Epidermal melanocyte (primary cell): ENCODE measurements around the gene NEK11.

Source experiments
- DNase-seq: peaks from one replicate; pipeline ENCODE4 v3.0.0; 2011; ENCODE audit warnings: low spot score; ENCODE audit not compliant: insufficient read length

The NEK11 gene, protein sequence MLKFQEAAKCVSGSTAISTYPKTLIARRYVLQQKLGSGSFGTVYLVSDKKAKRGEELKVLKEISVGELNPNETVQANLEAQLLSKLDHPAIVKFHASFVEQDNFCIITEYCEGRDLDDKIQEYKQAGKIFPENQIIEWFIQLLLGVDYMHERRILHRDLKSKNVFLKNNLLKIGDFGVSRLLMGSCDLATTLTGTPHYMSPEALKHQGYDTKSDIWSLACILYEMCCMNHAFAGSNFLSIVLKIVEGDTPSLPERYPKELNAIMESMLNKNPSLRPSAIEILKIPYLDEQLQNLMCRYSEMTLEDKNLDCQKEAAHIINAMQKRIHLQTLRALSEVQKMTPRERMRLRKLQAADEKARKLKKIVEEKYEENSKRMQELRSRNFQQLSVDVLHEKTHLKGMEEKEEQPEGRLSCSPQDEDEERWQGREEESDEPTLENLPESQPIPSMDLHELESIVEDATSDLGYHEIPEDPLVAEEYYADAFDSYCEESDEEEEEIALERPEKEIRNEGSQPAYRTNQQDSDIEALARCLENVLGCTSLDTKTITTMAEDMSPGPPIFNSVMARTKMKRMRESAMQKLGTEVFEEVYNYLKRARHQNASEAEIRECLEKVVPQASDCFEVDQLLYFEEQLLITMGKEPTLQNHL

DNA sequence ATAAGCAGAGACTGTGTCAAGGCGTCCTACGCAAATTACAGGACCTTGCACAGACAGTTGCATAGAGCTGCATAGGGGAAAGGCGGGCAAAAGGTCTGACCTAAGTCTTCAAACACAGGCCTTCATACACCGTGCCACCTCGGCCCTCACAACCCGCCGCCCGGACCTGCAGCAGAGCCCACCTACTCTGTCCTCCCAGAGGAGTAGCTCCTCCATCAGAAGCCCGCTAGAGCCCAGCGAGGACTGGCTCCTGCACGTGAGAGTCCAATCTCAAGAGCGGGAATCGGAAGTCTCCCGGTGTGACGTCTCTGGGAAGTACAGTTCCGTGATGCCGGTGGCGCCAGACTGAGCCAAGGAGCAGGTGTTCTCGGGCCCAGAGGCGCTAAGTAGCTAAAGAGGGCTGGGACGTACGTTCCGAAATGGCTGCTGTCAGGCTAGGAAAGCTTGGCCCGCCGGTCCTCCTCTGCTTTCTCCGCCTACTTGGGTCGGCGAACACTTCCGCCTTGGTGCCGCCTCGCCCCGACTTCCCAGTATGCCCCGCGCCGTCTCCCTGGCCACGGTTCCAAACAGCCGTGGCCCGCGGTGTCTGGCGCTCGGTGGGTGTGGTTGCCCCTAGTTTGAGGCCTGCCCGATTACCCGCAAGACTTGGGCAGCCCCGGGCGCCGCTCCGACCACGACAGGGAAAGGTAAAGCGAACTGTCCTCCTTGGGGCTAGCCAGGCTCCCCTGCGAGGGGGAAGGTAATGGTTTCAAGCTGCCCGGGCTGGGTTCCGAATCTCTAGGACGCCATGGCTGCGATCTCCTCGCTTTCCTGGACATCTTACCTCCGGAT, at the start of gene NEK11, which contains the start of gene ASTE1:
Gene NEK11 (plus strand): TSS at position 557 of the 831 bp plus-strand sequence. CDS start 2,832 bp downstream, outside the sequence.
Gene ASTE1 (minus strand): TSS at position 505 of the 831 bp plus-strand sequence. CDS start 1,519 bp downstream, outside the sequence.
- peak; percentile 45 for DNase-seq

DNA sequence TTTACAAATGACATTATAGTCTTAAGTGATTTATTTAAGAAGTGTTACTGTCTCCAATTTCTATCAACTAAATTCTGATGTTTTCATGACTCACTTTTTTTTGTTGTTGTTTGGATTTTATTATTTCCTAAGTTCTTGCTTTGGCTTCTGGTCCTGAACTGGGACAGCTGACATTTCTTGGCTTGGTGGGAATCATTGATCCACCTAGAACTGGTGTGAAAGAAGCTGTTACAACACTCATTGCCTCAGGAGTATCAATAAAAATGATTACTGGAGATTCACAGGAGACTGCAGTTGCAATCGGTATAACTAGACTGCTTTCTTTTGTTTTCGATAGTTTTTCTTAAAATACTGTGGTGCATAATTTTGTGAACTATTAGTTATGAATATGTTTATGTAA, 47.6 kb upstream of the NEK11 start:
- no peak for DNase-seq

DNA sequence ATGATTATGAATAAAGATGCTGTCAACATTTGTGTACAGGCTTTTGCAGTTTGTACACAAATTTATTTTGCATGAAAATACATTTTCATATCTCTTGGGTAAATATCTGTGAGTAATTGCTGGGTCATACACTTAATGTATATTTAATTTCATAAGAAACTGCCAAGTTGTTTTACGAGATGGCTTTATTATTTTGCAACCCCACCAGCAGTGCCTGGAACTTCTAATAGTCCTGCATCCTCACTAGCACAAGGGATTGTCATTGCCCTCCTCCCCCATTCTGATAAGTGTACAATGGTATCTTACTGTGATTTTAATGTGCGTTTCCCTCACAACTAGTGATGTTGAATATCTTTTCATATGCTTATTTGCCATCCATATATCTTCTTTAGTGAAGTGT, 45.2 kb upstream of the NEK11 start:
- DNase-seq, result no peak

DNA sequence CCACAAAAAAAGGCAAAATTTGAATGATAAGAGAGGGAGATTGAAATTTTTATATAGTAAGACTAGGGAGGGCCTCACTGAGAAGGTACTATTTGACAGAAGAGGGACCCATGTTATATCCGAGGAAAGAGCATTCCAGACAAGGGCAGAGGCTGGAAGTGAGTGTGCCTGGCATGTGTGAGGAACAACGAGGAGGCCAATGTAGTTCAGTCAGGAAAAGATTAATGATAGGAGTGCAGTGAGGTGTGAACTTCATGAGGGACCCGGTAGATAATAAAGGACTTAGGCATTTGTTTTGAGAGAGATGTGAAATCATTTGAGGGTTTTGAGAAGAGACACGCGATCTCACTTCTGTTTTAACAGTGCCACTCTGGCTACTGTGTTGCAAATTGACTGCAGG, 36.4 kb upstream of the NEK11 start:
- DNase-seq, result no peak

DNA sequence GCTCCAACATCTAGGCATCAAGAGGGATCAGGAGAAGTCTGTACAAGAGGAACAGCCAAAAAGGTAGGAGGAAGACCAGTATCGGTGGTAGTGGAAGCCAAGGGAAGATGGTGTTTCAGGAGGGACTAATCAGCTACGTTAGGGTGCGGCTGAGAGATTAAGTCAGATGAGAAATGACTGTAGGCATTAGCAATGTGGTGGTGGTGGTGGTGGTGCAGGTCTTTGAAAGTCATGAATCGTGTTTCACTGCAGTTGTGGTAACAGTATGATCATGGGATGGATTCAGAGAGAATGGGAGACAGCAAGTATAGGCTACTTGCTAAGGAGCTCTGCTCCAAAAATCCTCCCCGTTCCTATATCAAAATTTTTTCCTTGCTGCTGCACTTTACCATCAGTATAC, 35.6 kb upstream of the NEK11 start:
- DNase-seq, result no peak

DNA sequence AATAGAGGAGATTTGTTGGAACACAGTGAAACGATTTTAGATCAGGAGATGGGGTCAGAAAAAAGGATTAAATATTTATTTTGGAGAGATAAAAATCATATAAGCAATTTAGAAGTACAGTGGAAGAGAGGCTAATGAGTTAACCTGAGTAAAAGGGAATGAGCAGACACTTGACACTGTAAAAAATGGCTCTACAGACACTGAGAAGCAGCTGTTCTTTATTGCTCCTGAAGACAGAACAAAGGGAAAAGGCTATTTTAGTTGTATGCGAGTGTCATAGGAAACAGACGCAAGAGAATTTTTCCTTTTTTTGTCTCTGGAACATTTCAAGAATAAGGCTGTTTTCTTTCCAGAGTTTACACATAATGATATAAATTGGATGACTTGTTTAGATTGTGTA, 34.3 kb upstream of the NEK11 start:
- DNase-seq, result no peak

DNA sequence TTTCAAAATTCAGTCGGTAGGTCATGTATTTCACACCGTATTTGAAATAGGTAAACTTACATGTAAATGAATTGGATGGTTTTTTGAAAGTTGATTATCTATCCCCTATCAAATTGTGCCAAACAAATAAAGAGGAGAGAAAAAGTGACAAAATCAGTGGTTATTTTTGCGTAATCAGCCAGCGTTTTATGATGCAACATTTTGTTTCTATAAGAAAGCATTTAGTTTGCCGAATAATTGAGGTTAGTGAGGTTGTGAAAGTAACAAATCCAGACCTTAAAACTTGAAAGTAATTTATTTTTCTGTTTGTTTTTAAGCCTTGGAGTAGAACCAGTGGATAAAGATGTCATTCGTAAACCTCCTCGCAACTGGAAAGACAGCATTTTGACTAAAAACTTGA, 29.4 kb upstream of the NEK11 start:
- no peak for DNase-seq

DNA sequence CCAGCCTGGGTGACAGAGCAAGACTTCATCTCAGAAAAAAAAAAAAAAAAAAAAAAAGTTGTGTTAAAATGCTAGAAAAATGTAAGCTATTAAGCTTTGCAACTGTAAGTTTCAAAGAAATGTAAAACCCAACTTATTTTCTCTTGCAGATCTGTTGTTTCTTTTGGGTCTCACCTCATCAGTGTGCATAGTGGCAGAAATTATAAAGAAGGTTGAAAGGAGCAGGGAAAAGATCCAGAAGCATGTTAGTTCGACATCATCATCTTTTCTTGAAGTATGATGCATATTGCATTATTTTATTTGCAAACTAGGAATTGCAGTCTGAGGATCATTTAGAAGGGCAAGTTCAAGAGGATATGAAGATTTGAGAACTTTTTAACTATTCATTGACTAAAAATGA, 25.6 kb upstream of the NEK11 start:
- no peak for DNase-seq

DNA sequence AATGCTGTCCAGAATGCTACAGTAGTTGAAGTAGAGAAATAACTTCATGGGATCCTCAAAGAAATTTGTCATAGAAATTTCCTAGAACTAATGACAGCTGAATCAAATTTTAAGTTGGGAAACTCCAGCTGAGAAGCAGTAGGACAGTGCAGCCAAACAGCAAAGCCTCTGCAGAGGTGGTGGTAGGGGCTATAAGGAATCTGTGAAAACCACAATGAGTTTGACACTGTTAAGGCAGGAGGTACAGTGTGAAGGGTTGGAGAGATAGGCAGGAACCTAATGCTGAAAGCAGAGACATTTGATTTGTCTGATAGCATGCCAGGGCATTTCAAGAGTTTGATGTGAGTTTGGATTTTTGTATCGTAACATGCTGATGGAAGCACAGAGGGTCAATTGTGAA, 22.1 kb upstream of the NEK11 start:
- no peak for DNase-seq

DNA sequence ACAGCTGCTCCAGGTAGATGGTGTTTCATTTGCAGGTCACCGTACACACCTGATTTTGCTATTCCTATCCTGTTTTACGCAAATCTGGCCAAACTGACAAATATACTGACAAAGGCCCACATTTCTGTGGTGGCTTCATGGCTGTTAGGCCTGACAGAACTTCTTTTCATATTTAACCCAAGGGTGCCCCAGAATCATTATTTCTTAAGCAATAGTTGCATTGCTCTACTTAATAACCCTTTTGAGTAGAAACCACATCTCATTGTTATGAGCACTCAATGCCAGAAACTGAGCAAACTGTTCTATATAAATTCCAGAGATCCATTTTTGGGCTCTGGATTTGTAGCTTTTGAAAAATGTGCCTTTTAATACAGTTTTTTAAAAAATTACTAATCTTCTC, 19.4 kb upstream of the NEK11 start:
- DNase-seq, result no peak

DNA sequence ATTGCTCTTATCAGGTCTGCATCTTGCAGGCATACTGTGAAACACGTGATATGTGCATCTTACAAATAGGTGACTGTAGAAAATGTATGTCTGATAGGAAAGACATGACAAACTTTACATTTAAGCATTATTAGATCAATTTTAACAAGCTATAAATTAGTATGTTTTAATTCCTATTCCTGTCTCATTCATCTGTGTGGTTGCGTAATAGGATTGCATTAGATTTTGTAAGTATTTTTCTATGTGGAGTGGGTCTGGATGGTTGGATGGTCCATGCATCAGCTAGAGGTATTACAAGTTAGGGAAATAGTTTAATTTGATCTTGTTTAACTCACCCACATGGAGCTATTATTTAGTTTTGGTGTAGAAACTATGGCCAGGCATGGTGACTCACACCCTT, 18.9 kb upstream of the NEK11 start:
- no peak for DNase-seq

DNA sequence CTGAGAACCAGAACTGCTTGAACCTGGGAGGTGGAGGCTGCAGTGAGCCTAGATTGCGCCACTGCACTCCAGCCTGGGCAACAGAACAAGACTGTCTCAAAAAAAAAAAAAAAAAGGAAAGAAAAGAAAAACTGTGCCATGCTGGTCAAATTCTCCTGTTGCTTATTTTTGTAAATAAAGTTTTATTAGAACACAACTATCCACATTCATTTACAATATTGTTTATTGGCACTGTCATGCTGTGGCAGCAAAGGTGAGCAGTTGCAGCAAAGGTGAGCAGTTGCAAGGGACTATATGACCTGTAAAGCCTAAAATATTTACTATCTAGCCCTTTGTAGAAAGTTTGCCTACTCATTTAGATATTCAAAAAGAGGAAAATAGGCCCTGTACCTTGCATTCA, 18.4 kb upstream of the NEK11 start:
- no peak for DNase-seq

DNA sequence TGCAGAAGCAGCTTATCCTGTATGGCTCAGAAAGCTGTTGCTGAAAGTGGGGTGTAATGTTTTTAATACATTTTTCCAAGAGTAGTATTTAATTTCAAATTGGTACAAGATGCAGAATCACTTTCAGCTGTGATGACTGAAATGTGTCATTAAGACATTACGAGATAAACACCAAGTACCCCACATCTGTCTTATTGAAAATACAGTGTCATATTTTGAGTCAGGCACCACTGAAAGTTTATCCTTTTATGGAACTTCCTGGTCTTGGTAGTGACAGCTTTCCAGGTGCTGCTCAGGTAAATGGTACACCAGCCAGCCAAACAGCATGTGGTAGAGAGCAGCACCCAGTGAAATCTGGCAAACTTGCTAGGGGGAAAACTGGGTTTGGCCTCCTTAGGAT, 17.0 kb upstream of the NEK11 start:
- DNase-seq, result no peak

DNA sequence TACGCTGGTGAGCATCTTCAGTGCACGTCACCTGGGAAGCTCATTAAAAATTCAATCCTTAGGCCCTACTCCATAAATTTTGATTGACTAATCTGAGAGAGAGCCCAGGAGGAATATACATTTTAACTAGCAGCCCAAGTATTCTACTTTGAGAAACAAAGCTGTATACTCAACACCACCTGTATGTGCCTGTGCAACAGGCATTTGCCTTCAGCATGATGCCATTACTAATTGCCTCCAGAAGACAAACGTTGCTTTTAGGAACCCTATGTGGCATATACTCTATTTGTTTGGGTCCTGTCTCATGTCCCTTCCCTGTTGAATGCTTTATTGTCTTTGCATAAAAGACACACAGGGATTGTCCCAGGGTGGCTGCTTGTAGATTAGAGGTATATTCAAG, 7.7 kb upstream of the NEK11 start:
- no peak for DNase-seq

DNA sequence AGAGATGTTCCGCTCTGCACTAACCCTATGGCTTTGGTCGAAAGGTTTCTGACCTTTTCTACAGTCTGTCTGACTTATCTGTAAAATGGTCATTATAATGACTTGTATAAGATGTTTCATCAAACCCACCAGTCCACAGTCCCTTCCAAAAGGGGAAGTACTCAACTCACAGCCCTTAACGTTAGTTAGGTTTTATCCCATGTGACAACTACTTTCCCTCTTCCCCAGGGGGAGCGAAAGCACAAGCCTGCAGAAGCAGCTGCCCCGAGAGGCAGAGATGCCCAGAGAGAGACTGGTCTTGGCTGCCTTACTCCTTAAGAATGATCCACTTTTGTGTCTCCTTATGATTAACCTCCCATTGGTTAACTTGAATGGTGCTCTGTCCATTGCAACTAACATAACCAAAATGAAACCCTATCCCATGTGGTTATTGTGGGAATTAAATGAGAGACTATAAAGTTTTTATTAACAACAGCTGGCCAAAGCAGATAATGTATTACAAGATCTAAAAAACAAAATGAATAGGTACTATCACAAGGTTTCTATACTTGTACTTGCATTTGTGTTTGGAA, 6.5 kb upstream of the NEK11 start:
- DNase-seq, result no peak

DNA sequence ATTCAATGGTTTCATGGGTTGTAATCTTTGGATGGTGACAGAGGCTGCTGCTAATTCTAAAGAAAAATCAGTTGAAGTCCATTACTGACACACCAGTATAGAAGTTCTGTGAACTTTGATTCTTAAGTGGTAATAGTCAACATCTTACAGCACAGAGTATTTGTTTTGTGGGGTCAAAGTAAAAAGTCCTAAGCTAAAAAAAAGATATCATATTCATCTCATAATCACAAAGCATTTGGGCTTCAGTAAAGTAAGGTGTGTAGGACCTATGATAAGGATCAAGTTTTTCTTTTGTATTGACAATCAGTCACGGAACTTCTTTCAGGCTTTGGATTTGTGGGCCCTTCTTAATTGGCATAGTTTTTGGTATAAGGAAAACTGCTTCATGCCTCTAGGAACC, 1.1 kb upstream of the NEK11 start:
- no peak for DNase-seq

DNA sequence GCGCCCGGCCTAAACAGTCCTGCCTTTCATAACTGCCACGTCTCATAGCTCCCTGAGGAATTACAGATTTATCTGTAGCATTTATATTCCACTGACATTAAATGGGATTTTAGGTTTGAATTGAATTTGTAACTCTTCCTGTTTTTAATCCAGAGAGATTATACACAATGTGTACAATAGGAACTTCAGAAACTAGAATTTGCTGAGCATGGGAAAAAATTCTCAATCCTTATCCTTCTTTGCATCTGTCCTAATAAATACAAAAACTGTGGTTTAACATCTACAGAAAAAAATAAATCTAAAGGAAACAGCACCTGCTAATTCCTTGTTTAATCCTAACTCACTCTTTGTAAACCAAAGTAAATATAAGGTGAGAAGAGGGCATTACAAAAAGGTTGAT, 2.2 kb downstream of the NEK11 start:
- DNase-seq, result no peak

DNA sequence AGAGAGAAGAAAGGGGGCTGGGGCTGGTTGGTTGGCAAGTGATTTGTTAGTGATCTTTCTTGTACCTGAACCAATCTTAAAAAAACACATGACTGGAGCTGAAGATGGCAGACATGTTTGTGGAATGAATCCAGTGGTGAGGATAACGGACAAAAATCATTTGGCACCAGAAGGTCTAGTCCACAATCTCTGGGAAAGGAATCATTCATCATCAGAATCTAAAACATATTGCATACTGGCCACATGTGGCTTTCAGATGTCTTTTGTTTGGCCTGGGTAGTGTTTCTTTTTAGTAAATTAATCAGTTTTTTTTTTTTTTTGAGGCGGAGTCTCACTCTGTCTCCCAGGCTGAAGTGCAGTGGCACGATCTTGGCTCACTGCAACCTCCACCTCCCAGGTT, 5.0 kb downstream of the NEK11 start:
- DNase-seq, result no peak

DNA sequence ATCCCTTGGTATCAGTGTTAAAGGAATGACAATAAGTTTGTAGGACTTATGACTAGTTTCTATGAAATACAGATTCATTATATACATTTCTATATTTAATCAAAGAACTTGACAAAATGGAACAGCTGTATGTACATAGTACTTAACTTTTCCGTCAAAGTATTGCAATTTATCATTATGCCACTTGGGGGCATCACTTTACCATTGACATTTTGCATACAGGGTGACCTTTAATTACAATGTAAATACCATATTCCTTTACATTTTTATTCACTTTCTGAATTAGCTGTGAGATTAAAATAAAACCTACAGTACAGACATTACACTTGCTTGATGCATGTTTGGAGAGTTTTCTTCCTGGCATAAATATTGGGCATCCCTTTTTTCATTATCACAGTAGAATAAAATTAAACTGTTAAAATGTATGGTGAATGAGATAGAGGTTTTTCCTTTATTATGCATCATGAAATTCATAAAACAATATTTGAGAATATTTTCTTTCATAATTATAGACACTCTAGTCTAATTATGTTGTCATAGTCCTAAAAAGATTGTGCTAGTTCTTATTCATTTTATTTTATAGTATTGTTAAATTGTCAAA, 6.9 kb downstream of the NEK11 start:
- DNase-seq, result no peak

DNA sequence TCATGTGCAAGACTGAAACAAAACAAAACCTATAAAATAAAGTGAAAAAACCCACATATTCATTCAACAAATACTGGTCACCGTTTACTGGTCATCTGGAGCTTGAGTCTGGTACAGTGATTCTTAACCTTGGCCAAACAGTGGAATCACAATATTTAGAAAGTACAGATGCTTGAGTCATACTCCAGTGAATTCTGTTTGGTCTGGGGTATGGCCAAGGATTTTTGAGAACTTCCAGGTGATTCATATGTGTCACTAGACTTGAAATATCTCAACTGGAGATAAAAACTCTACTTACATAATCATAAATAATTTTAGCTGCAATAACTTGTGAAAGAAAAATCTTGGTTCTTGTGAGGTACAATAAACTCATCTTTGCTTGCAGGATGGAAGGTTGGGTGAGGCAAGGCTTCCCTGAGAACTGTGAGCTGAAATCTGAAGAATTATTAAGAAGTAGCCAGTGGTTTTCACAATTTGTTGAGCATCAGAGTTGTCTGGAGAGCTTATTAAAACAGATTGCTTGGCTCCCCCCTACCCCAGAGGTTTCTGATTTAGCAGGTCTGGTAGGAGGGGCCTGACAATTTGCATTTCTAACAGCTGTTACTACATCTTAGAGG, 9.6 kb downstream of the NEK11 start:
- DNase-seq, result no peak

DNA sequence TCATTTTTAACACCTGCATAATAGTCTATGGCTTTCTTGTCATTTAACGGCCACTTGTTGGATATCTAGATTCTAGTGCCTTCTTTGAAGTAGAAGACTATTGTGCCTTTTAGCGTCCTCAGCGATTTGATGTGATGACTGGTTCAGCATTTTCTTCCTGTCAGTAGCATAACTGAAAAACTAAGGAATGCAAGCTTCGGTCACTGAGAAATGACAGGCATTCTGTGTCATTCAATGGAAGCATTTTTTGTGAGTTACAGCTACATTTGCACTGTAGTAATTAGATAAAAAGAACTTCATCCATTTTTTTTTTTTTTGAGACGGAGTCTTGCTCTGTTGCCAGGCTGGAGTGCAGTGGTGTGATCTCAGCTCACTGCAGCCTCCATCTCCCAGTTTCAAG, 10.3 kb downstream of the NEK11 start:
- DNase-seq, result no peak
